ENCODE data around the gene CPNE1. TPM values are rescaled to one million over a fixed set of nuclear protein-coding genes. Genes with fewer than 3 reads are reported as not detected.

The CPNE1 gene
- total and polyA plus RNA-seq, 12 donors = 25.8 to 114 (median 53.7) TPM

DNA sequence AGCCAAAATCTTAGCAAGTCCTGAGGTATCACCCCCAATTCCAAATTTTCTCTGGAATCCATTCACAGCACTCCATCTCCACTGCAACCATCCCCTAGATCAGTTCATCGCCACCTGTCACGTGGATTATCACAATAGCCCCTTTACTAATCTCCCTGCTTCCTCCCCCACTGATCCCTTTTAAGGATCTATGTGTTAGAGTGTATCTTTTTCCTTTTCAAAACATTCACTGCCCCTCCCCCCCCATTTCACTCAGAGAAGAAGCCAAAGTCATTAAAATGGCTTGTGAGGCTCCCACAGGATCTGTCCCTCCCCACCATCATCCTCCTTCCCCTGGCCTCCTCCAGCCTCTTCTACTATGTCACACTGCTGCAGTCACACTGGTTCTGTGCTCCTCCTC, 67.5 kb downstream of the CPNE1 start:
- no peaks in the 10 kb centered on the region for H3K9me3 ChIP-seq
- H3K27ac ChIP-seq = no peak overlapping the region
- intact Hi-C loops (cut with DNase I) = no loop called here
- no peak overlapping the region for H3K4me3 ChIP-seq
- 73 to 83% methylated on average over 2 of the region's 2 CpGs for WGBS, 2 donors
- no peak for DNase-seq
- TF ChIP-seq, protein P1, sequence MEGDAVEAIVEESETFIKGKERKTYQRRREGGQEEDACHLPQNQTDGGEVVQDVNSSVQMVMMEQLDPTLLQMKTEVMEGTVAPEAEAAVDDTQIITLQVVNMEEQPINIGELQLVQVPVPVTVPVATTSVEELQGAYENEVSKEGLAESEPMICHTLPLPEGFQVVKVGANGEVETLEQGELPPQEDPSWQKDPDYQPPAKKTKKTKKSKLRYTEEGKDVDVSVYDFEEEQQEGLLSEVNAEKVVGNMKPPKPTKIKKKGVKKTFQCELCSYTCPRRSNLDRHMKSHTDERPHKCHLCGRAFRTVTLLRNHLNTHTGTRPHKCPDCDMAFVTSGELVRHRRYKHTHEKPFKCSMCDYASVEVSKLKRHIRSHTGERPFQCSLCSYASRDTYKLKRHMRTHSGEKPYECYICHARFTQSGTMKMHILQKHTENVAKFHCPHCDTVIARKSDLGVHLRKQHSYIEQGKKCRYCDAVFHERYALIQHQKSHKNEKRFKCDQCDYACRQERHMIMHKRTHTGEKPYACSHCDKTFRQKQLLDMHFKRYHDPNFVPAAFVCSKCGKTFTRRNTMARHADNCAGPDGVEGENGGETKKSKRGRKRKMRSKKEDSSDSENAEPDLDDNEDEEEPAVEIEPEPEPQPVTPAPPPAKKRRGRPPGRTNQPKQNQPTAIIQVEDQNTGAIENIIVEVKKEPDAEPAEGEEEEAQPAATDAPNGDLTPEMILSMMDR (IDR thresholded peaks at IDR 0.05) = no peak
- H3K36me3 ChIP-seq = no peaks in the 10 kb centered on the region
- no peak for ATAC-seq
- peaks cover 0 to 18% (median 16%) of the 10 kb centered on the region in 9 donors for H3K4me1 ChIP-seq
- H3K27me3 ChIP-seq = peaks cover 0 to 33% (median 18%) of the 10 kb centered on the region in 7 donors

- intact Hi-C loops (cut with DNase I) = no loop called here
- no peak for ATAC-seq
- TF ChIP-seq, protein P1 (IDR thresholded peaks at IDR 0.05) = no peak
- no peak overlapping the region for H3K4me3 ChIP-seq
- 76 to 83% methylated on average over 7 of the region's 7 CpGs for WGBS, 2 donors
- H3K27me3 ChIP-seq = peaks cover 0 to 23% (median 11%) of the 10 kb centered on the region in 7 donors
- H3K36me3 ChIP-seq = no peaks in the 10 kb centered on the region
- DNase-seq = no peak
- no peak overlapping the region for H3K27ac ChIP-seq
- H3K9me3 ChIP-seq = no peaks in the 10 kb centered on the region
- H3K4me1 ChIP-seq = peaks cover 0 to 6% (median 4%) of the 10 kb centered on the region in 9 donors
These were observed 68.8 kb downstream of the CPNE1 start for GRCh38 chr20:35595901-35596300.

GRCh38 chr20:35595456-35595855, 69.2 kb downstream of the CPNE1 start:
- Histone ChIP-seq H3K27ac (no peak overlapping the region), H3K4me1 (peaks cover 0 to 2% (median 0%) of the 10 kb centered on the region in 9 donors), H3K4me3 (no peak overlapping the region), H3K36me3 (no peaks in the 10 kb centered on the region), H3K9me3 (no peaks in the 10 kb centered on the region), H3K27me3 (peaks cover 0 to 19% (median 6%) of the 10 kb centered on the region in 7 donors)
- intact Hi-C loops (cut with DNase I) = no loop called here
- DNase-seq (no peak), ATAC-seq (no peak)
- WGBS, 2 donors = 91 to 93% methylated on average over 17 of the region's 17 CpGs
- TF ChIP-seq, protein P1 (IDR thresholded peaks at IDR 0.05) = no peak

GRCh38 chr20:35592339-35592974, 72.2 kb downstream of the CPNE1 start:
- H3K27ac ChIP-seq = no peak overlapping the region
- no peaks in the 10 kb centered on the region for H3K36me3 ChIP-seq
- no peak overlapping the region for H3K4me3 ChIP-seq
- no peaks in the 10 kb centered on the region for H3K9me3 ChIP-seq
- ATAC-seq (no peak), DNase-seq (no peak)
- intact Hi-C loops (cut with DNase I) = no loop called here
- TF ChIP-seq, protein P1 (IDR thresholded peaks at IDR 0.05) = no peak
- 17 to 23% methylated on average over 2 of the region's 2 CpGs for WGBS, 2 donors
- H3K4me1 ChIP-seq = no peaks in the 10 kb centered on the region
- H3K27me3 ChIP-seq = no peaks in the 10 kb centered on the region
